CD4-positive, alpha-beta T cell treated with Interleukin-4 for 4 hours (primary cell): ENCODE measurements around the gene RNF208.

ENCODE experiments used
- DNase-seq: peaks from one replicate; pipeline ENCODE4 v3.0.0-alpha.2; 2020

Gene RNF208

GRCh38 chr9:137237759-137238726 lies 16.0 kb upstream of the RNF208 start:
- no peak for DNase-seq

- DNase-seq, result no peak
These were observed 14.9 kb upstream of the RNF208 start for GRCh38 chr9:137236936-137237421.

GRCh38 chr9:137236238-137236935 lies 14.3 kb upstream of the RNF208 start:
- peak; percentile 80 for DNase-seq

- DNase-seq, result no peak
These were observed 13.6 kb upstream of the RNF208 start for GRCh38 chr9:137235424-137236237.

- DNase-seq, result no peak
These were observed 12.9 kb upstream of the RNF208 start for GRCh38 chr9:137234758-137235423.

- no peak for DNase-seq
These were observed 12.1 kb upstream of the RNF208 start for GRCh38 chr9:137234055-137234697.

- DNase-seq, result no peak
These were observed 11.3 kb upstream of the RNF208 start for GRCh38 chr9:137233143-137233980.

GRCh38 chr9:137232510-137232909 lies 10.5 kb upstream of the RNF208 start:
- no peak for DNase-seq

GRCh38 chr9:137232101-137232500 lies 10.1 kb upstream of the RNF208 start:
- DNase-seq, result no peak

- DNase-seq, result no peak
These were observed 9.5 kb upstream of the RNF208 start for GRCh38 chr9:137231372-137232039.

GRCh38 chr9:137230705-137231371 lies 8.8 kb upstream of the RNF208 start, which contains the start of gene SLC34A3:
SLC34A3 (plus strand) TSS chr9:137230901; CDS start chr9:137231703, 802 bp downstream.
- DNase-seq, result no peak

- no peak for DNase-seq
These were observed 8.1 kb upstream of the RNF208 start for GRCh38 chr9:137229903-137230704.

GRCh38 chr9:137228968-137229896 lies 7.2 kb upstream of the RNF208 start:
- no peak for DNase-seq

GRCh38 chr9:137228506-137228967 lies 6.5 kb upstream of the RNF208 start:
- no peak for DNase-seq

GRCh38 chr9:137227853-137228505 lies 5.9 kb upstream of the RNF208 start:
- DNase-seq, result no peak

- peak; percentile 76 for DNase-seq
These were observed 5.2 kb upstream of the RNF208 start, which contains the start of gene RNF224 for GRCh38 chr9:137227054-137227852. RNF224 (plus strand) TSS chr9:137227502; CDS start chr9:137228336, 834 bp downstream.
